GM21576 (cell line): ENCODE results near the gene EIF5AL1.
"Not testable (repeated sequence)": the region's sequence is repeated elsewhere in the genome, so short reads cannot be mapped to it uniquely, and the experiment has no call there.

Experiments used
- ATAC-seq: cut with Tn5 transposase; IDR thresholded peaks from one replicate; pipeline ENCODE4 v1.9.1; 2021; ENCODE audit warnings: mild to moderate bottlenecking, moderate library complexity; ENCODE audit not compliant: unreplicated experiment

The EIF5AL1 gene

GRCh38 chr10:79487296-79488194 is 24.8 kb upstream of the EIF5AL1 start:
- ATAC-seq, result peak; percentile 80

GRCh38 chr10:79488336-79488735 is 24.0 kb upstream of the EIF5AL1 start:
- no peak for ATAC-seq

GRCh38 chr10:79488870-79489269 is 23.5 kb upstream of the EIF5AL1 start:
- ATAC-seq, result no peak

GRCh38 chr10:79490400-79491142 is 21.8 kb upstream of the EIF5AL1 start:
- no peak for ATAC-seq

- ATAC-seq, result no peak
Observed at GRCh38 chr10:79491143-79491835, 21.0 kb upstream of the EIF5AL1 start.

- ATAC-seq, result no peak
Observed at GRCh38 chr10:79492256-79492655, 20.1 kb upstream of the EIF5AL1 start.

- no peak for ATAC-seq
Observed at GRCh38 chr10:79492839-79493238, 19.5 kb upstream of the EIF5AL1 start.

- ATAC-seq, result no peak
Observed at GRCh38 chr10:79493806-79494205, 18.5 kb upstream of the EIF5AL1 start.

GRCh38 chr10:79494871-79495705 is 17.2 kb upstream of the EIF5AL1 start:
- no peak for ATAC-seq

- ATAC-seq, result no peak
Observed at GRCh38 chr10:79495791-79496190, 16.5 kb upstream of the EIF5AL1 start.

- no peak for ATAC-seq
Observed at GRCh38 chr10:79496896-79497295, 15.4 kb upstream of the EIF5AL1 start.

- no peak for ATAC-seq
Observed at GRCh38 chr10:79498291-79498829, 14.0 kb upstream of the EIF5AL1 start.

GRCh38 chr10:79502561-79503309 is 9.6 kb upstream of the EIF5AL1 start:
- ATAC-seq, result no peak

GRCh38 chr10:79503787-79504186 is 8.5 kb upstream of the EIF5AL1 start:
- not testable (repeated sequence) for ATAC-seq

GRCh38 chr10:79504483-79504882 is 7.8 kb upstream of the EIF5AL1 start:
- ATAC-seq, result not testable (repeated sequence)

- ATAC-seq, result not testable (repeated sequence)
Observed at GRCh38 chr10:79505328-79505727, 7.0 kb upstream of the EIF5AL1 start.

- ATAC-seq, result no peak
Observed at GRCh38 chr10:79505829-79506228, 6.5 kb upstream of the EIF5AL1 start.

- ATAC-seq, result no peak
Observed at GRCh38 chr10:79507440-79508167, 4.7 kb upstream of the EIF5AL1 start.

GRCh38 chr10:79508245-79508644 is 4.1 kb upstream of the EIF5AL1 start:
- ATAC-seq, result not testable (repeated sequence)
